Left ventricle myocardium inferior (tissue), 1 donor: ENCODE results near the gene KCNC3. TPM values are rescaled to one million over a fixed set of nuclear protein-coding genes. Genes with fewer than 3 reads are reported as not detected.

Source experiments
- DNase-seq: peaks from one replicate; pipeline ENCODE4 v3.0.0-alpha.2; 2020
- H3K27ac ChIP-seq: fragments of 200-600 bp; replicated peaks from 2 replicates; pipeline ENCODE4 v1.8.0; 2021
- H3K27me3 ChIP-seq: fragments of 200-600 bp; 2 replicates; pipeline ENCODE4 v1.8.0; 2021; ENCODE audit warnings: low read depth
- H3K36me3 ChIP-seq: fragments of 200-600 bp; 2 replicates; pipeline ENCODE4 v1.8.0; 2021
- H3K4me1 ChIP-seq: fragments of 200-600 bp; 2 replicates; pipeline ENCODE4 v1.8.0; 2021
- H3K4me3 ChIP-seq: fragments of 200-600 bp; 2 replicates; pipeline ENCODE4 v1.8.0; 2021; ENCODE audit warnings: mild to moderate bottlenecking, moderate library complexity
- H3K9me3 ChIP-seq: fragments of 200-600 bp; replicated peaks from 2 replicates; pipeline ENCODE4 v1.8.0; 2021
- intact Hi-C: fragments of 100-400 bp; cut with micrococcal nuclease; formaldehyde crosslinking; loops from one replicate; pipeline ENCODE4 v1.11.0; 2022
- total RNA-seq: library from RNA; stranded (reverse); fragmentation: NEBNext Ultra II Directional; extraction: Animal tissue kit (Norgen Biotek cat#: 25700); gene quantifications from one replicate; pipeline ENCODE4 v1.2.1, GENCODE V29; 2021
- TF ChIP-seq, protein P1 (sequence below): fragments of 200-600 bp; IDR thresholded peaks from 2 replicates; pipeline ENCODE4 v1.8.0; 2021; ENCODE audit warnings: antibody characterized with exemption, mild to moderate bottlenecking, borderline replicate concordance
- donor health status: DM: no; HTN: yes; CAD: no; lungs with severe emphysema.

KCNC3 gene
- total RNA-seq, 1 donor from 2014 or later: 2.6 TPM

DNA sequence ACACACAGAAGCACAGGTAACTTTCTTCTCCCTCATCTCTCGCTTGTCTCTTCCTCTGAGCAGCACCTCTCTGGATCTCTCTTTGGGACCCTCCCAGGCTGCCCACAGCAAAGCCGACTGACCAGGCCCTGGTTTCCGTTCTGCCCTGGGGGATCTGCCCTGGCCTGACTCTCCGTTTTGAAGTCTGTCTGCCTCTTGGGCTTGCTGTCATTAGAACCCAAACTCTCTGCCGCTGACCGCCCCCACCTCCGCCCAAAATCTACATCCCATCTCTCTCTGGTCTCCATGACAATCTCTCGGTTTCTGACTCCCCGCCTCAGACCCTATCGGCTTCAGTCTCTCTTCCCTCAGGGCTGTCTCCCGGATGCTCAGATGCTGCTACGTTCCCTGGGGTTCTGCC is 6.9 kb downstream of the KCNC3 start:
- no peak for DNase-seq
- Histone ChIP-seq H3K4me1 (peaks cover 16% of the 10 kb centered on the region), H3K27me3 (peaks cover 45% of the 10 kb centered on the region), H3K36me3 (no peaks in the 10 kb centered on the region), H3K9me3 (no peaks in the 10 kb centered on the region), H3K4me3 (no peak overlapping the region), H3K27ac (no peak overlapping the region)
- TF ChIP-seq, protein P1, sequence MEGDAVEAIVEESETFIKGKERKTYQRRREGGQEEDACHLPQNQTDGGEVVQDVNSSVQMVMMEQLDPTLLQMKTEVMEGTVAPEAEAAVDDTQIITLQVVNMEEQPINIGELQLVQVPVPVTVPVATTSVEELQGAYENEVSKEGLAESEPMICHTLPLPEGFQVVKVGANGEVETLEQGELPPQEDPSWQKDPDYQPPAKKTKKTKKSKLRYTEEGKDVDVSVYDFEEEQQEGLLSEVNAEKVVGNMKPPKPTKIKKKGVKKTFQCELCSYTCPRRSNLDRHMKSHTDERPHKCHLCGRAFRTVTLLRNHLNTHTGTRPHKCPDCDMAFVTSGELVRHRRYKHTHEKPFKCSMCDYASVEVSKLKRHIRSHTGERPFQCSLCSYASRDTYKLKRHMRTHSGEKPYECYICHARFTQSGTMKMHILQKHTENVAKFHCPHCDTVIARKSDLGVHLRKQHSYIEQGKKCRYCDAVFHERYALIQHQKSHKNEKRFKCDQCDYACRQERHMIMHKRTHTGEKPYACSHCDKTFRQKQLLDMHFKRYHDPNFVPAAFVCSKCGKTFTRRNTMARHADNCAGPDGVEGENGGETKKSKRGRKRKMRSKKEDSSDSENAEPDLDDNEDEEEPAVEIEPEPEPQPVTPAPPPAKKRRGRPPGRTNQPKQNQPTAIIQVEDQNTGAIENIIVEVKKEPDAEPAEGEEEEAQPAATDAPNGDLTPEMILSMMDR: no peak
- intact Hi-C loops: no loop called here

DNA sequence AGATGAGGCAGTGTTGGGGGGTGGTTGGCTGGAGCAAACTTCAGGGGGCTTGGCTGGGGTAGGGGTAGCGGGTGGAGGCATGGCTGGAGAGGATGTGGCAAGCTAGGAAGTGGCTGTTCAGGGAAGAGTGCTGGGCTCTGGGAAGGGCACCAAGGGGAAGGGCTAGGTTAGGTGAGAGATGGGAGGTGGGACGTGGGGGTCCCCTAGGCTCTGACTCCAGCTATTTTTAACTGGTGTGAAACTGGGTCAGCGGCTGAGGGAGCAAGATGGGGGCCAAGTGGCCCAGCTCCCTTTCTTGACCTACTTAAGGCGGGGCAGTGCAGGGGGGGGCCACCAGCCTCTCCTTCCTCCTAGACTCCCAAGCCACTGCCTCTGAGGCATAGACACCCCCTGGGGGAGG is 7.3 kb downstream of the KCNC3 start:
- Histone ChIP-seq H3K27ac (no peak overlapping the region), H3K9me3 (no peaks in the 10 kb centered on the region), H3K4me3 (no peak overlapping the region), H3K4me1 (peaks cover 16% of the 10 kb centered on the region), H3K27me3 (peaks cover 45% of the 10 kb centered on the region), H3K36me3 (no peaks in the 10 kb centered on the region)
- no peak for DNase-seq
- TF ChIP-seq, protein P1: no peak
- intact Hi-C loops: no loop called here

DNA sequence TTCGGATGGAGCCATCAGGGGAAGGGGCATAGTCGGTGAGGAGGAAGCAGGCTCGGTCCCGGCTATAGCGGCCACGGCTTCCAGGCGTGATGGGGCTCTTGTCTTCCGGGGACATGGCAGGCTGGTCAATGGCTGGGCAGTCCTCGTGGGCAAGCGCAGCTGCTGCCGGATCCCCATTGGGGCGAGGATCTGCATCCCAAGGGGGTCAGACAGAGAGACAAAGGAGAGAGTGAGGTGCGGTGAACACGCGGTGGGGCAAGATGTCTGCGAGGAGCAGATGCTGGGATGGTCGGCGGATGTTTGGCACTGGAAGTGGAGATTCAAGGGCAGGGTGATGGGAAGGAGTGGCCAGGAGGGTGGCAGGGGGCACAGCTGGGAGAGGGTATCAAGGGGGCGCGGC is 8.6 kb downstream of the KCNC3 start:
- Histone ChIP-seq H3K4me1 (peaks cover 4% of the 10 kb centered on the region), H3K9me3 (no peaks in the 10 kb centered on the region), H3K36me3 (no peaks in the 10 kb centered on the region), H3K27me3 (peaks cover 45% of the 10 kb centered on the region), H3K27ac (no peak overlapping the region), H3K4me3 (no peak overlapping the region)
- DNase-seq: no peak
- intact Hi-C loops: no loop called here
- TF ChIP-seq, protein P1: no peak

DNA sequence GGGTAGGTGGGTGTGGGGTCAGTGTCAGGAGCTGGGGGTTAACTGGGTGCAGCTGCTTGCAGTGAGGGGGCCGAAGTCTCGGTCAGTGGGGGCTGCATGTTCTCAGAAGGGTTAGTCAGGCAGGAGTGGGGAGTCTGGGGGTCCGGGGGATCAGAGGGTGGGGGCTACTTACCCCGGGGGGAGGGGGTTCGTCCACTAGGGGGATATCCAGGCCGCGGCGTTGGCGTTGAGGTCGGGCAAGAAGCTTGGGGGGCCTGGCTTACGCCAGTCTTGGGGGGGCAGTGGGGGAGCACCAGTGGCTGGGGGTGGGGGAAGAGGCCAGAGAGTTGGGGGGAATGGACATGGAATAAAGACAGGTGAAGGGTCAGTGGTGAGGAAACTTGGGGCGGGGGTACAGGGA is 9.1 kb downstream of the KCNC3 start:
- no peak for DNase-seq
- intact Hi-C loops: no loop called here

DNA sequence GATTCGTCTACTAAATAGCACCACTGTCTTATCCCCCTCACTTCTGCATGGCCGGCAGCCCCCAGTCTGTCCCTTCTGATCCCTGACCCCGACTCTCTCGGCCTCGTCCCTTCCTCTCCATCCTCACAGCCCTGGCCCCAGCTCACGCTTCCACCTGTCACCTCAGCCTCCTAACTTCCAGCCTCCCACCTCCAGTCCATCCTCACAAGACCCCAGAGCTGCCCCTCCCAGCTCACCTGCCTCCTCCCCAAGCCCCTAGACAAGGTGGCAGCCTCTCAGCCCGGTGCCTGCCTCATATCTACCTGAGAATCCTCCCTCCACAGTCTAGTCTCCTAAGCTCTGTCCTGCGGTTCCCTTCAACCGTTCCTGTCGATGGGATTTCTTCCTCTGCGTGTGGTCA is 10.0 kb downstream of the KCNC3 start:
- TF ChIP-seq, protein P1: no peak
- no peak overlapping the region for H3K27ac ChIP-seq
- intact Hi-C loops: no loop called here
- H3K27me3 ChIP-seq: peaks cover 54% of the 10 kb centered on the region
- no peak for DNase-seq
- H3K4me3 ChIP-seq: no peak overlapping the region
- no peaks in the 10 kb centered on the region for H3K36me3 ChIP-seq
- no peaks in the 10 kb centered on the region for H3K4me1 ChIP-seq
- no peaks in the 10 kb centered on the region for H3K9me3 ChIP-seq

More for the DNA sequence above, 9.1 kb downstream of the KCNC3 start:
- no peaks in the 10 kb centered on the region for H3K36me3 ChIP-seq
- no peak overlapping the region for H3K4me3 ChIP-seq
- TF ChIP-seq, protein P1: no peak
- H3K27ac ChIP-seq: no peak overlapping the region
- H3K4me1 ChIP-seq: no peaks in the 10 kb centered on the region
- H3K27me3 ChIP-seq: peaks cover 45% of the 10 kb centered on the region
- H3K9me3 ChIP-seq: no peaks in the 10 kb centered on the region

DNA sequence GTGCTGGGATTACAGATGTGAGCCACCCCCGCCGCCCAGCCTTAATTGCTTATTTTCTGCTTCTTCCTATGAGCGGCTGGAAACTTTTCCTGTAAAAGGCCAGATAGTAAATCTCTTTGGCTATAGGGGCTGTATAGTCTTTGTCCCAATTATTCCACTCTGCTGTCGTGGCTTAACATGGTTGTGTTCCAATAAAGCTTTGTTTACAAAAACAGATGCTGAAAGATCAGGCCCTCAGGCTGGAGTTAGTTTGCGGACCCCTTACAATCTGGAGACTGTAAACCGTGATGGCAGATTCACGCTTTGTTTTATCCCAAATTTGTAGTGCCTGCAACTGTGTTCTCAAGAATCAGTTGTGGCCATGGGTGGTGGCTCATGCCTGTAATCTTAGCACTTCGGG is 10.7 kb downstream of the KCNC3 start:
- Histone ChIP-seq H3K36me3 (no peaks in the 10 kb centered on the region), H3K9me3 (no peaks in the 10 kb centered on the region), H3K27me3 (peaks cover 61% of the 10 kb centered on the region), H3K4me1 (no peaks in the 10 kb centered on the region), H3K27ac (no peak overlapping the region), H3K4me3 (no peak overlapping the region)
- intact Hi-C loops: no loop called here
- TF ChIP-seq, protein P1: no peak
- DNase-seq: no peak
